ENCODE data around the gene PDCD6IP.
"Not testable (repeated sequence)": the region's sequence is repeated elsewhere in the genome, so short reads cannot be mapped to it uniquely, and the experiment has no call there.

The PDCD6IP gene, protein sequence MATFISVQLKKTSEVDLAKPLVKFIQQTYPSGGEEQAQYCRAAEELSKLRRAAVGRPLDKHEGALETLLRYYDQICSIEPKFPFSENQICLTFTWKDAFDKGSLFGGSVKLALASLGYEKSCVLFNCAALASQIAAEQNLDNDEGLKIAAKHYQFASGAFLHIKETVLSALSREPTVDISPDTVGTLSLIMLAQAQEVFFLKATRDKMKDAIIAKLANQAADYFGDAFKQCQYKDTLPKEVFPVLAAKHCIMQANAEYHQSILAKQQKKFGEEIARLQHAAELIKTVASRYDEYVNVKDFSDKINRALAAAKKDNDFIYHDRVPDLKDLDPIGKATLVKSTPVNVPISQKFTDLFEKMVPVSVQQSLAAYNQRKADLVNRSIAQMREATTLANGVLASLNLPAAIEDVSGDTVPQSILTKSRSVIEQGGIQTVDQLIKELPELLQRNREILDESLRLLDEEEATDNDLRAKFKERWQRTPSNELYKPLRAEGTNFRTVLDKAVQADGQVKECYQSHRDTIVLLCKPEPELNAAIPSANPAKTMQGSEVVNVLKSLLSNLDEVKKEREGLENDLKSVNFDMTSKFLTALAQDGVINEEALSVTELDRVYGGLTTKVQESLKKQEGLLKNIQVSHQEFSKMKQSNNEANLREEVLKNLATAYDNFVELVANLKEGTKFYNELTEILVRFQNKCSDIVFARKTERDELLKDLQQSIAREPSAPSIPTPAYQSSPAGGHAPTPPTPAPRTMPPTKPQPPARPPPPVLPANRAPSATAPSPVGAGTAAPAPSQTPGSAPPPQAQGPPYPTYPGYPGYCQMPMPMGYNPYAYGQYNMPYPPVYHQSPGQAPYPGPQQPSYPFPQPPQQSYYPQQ

DNA sequence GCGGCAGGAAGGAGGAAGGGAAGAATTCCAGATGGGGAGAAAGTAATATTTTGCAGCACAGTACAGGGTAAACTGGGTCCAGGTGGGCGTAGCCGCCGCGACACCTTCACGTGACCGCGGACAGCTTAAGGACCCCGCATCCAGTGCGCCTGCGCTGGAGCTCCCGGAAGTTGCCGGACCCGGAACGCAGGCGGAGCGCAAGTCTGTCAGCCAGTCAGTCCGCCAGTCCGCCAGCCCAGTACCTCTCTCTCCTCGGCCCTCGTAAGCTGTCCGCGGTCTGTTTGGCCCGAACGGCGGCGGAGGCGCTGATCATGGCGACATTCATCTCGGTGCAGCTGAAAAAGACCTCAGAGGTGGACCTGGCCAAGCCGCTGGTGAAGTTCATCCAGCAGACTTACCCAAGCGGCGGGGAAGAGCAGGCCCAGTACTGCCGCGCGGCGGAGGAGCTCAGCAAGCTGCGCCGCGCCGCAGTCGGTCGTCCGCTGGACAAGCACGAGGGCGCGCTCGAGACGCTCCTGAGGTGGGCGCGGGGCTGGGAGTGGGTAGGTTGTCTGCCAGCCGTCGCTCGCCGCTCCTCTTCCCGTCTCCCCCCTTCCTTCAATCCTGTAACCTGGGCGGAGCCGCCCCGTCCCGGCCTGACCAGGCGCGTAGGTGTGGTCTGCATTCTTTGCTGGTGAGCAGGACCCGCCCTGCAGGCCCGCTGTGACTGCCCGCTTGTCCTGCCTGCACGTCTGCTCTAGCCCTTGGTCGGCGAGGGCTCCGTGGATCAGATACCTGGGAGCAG, at the start of gene PDCD6IP:
TSS of gene PDCD6IP (plus strand) at position 213 of the 784 bp plus-strand sequence. CDS start at position 312, 99 bp downstream.
- DNase-seq (ENCODE audit: low read depth): peak; percentile 86

DNA sequence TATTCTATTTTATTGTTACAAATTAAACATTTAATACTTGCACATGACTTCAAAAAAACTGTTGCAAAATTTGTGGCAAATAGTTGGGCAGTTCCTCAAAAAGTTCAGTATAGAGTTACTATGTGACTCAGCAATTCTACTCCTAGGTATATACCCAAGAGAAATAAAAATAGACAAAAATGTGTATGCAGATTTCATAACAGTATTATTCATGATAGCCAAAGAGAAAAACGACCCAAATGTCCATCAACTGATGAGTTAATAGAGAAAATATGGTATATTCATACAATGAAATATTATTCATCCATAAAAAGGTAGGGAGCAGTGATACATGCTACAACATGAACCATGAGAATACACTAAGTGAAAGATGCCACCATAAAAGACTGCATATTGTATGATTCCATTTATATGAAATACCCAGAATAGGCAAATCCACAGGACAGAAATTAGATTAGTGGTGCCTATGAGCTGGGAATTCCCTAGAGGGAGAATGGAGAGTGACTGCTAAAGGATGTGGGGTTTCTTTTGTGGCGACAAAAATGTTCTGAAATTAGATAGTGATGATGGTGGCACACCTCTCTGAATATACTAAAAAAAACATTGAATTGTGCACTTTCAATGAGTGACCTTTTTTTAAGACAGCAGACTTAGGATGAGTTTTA, 48.8 kb upstream of the PDCD6IP start:
- no peak for DNase-seq (ENCODE audit: low read depth)

DNA sequence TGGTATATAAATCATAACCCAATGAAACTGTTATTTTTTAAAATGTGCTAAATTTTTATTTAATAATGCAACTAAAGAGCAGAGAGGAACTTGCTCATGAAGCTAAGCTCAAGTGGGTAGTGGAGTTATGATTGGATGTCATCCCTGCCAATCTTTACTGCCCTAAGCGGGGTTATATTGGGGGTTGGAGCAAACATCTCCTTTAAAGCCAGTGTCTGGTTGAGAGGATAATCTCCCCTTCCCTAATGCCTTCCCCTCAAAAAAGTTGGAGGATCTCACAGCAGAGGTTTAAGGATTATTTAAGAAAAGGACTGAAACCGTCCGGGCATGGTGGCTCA, 48.2 kb upstream of the PDCD6IP start:
- no peak for DNase-seq (ENCODE audit: low read depth)

GRCh38 chr3:33751336-33751735, 47.1 kb upstream of the PDCD6IP start:
- DNase-seq (ENCODE audit: low read depth): no peak

DNA sequence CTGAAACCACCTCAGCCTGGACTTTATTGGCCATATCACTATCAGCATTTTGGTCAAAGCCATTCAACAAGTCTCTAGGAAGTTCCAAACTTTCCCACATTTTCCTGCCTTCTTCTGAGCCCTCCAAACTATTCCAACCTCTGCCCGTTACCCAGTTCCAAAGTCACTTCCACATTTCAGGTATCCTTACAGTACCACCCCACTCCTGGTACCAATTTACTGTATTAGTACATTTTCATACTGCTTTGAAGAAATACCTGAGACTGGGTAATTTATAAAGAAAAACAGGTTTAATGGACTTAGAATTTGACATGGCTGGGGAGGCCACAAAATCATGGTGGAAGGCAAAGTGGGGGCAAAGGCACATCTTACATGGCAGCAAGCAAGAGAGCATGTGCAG, 44.0 kb upstream of the PDCD6IP start:
- not testable (repeated sequence) for DNase-seq (ENCODE audit: low read depth)

DNA sequence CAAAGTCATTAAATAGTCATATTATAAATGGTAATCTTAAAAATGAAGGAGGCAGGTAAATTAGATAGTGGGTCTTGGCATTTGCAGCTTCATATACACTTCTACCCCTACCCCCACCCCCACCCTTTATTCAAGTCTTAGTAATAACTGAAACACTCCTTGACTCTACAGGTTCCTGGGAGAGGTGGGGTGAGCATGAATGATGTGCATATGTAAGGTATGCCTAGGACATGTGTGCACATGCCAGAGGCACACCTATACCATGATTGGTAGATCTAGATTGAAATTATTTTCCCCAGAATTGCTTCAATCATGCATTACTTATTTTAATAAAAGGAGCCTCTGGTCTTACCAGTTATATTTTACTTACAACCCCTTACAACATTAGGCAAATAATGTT, 40.1 kb upstream of the PDCD6IP start:
- DNase-seq (ENCODE audit: low read depth): no peak

DNA sequence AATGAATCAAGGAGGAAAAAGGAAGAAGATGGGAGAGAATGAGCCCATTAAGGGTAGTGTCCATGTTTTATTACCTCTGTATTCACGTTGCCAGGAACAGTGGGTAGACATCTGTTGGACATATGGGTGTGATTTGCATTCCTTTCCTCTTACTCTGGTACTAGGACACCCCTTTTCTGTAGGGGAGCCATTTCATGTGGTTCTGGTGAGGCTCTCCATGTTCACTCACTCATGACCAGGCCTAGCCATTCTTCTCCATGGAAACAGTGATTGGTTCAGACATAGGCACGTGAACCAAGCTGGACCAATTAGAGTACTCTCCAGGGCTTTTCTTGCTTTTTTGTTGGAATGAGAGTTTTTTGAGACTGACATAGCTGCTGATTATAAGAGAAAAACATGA, 39.6 kb upstream of the PDCD6IP start:
- DNase-seq (ENCODE audit: low read depth): no peak

DNA sequence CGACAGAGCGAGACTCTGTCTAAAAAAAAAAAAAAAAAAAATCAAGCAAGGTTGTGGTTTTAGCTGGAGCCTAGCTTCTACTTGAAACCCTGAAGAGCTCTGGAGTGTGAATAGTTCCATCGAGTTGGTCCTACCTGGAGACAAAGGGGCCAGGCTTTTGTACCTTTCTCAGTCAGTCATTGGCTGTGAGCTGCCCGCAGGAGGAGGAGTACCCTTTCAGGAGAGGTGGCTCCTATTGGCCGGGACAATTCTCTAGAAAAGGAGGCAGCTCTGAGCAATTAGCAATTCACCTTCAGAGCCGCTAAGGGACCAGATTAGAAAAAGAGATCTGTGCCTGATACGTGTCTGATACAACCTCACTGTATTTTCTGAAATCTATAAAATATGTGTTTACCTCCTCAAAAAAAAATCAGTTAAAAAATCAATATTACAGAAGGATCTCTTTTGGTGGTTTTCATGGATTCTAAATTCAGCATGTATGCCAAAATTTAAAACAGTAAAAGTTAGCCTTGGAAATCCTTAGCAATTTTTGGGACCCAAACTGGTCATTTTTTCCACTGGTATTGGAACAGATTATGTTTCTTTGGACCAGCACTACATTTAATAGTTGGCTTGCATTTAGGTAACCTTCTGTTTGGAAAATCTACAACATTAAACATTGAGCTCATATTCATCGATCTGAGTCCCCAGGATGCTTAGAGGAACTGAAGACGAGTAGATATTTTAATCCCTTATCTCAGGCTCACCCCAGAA, 29.7 kb upstream of the PDCD6IP start:
- no peak for DNase-seq (ENCODE audit: low read depth)

DNA sequence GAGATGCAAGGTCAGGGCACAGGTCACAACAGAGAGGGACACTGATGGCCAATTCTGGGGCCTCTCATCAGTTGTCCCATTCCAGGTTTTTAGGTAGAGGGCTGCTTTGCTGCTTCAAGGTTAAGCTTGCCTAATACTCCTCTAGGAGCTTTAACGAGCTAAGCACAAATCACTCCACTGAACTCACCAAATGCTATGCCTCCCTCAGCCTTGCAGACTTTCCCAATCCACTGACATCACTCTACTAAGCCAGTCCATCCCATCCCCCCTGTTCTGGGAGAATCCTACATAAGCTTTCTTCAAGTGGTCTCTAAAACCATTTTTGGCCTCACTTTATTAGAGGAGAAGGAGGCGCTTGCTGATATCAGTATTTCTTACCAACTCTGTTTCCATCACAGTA, 24.8 kb upstream of the PDCD6IP start:
- no peak for DNase-seq (ENCODE audit: low read depth)

GRCh38 chr3:33775363-33775762, 23.1 kb upstream of the PDCD6IP start:
- no peak for DNase-seq (ENCODE audit: low read depth)

DNA sequence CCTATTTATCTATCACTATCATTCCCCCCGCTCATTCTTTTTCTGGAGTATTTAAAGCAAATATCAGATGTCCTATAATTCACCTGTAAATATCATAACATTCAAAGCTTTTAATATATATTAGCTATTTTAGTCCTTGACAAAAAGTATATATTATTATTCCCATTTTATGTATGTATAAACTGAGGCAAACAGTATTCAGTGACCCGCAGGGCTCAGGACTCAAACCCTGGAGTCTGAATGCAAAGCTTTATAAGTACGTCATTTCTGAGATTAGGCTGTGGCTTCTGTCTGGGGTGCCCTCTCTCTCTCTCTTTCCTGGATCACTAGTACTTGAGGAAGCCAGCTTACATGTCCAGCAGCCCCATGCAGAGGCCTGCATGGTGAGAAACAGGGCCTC, 20.4 kb upstream of the PDCD6IP start:
- no peak for DNase-seq (ENCODE audit: low read depth)

- DNase-seq (ENCODE audit: low read depth): no peak
Measured at GRCh38 chr3:33779751-33780150, 18.7 kb upstream of the PDCD6IP start.

GRCh38 chr3:33781413-33781812, 17.0 kb upstream of the PDCD6IP start:
- DNase-seq (ENCODE audit: low read depth): not testable (repeated sequence)

DNA sequence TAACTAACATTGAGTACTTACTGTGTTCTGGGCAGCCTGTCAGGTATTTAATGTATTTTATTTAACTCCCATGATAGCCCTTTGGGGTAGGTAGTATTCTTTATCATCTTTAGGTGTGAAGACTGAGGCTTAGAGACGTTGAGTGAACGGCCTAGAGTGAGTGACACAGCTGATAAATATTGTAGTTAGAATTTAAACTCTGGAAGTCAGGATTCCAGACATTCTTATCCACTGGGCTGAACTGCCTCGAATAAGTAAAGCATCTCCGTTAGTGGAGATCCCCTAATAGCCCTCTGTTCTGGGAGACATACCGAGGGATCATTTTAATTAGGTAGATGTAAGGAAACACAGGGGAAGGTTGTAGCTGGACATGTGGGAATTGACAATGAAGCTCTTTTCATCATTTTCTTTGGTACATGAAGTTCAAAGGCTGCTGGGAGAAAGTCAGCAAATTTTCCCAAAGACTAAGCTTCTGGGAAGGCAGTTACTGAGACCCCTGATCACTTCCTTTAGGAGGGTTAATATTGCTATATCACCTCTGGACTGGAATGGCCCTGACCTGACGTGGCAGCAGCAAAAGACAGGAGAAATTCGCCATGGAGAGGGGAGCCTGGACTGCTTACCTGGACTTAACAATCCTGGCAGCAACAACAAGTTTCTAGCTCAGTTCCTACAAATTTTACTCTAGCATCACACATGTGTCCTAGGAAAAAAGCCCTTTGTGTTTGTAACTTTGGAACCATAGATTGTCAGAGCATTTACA, 11.7 kb upstream of the PDCD6IP start:
- no peak for DNase-seq (ENCODE audit: low read depth)

- DNase-seq (ENCODE audit: low read depth): peak; percentile 41
Measured at GRCh38 chr3:33787328-33788009, 11.0 kb upstream of the PDCD6IP start.

GRCh38 chr3:33789183-33789954, 9.1 kb upstream of the PDCD6IP start:
- no peak for DNase-seq (ENCODE audit: low read depth)

GRCh38 chr3:33790091-33790490, 8.3 kb upstream of the PDCD6IP start:
- DNase-seq (ENCODE audit: low read depth): no peak

- DNase-seq (ENCODE audit: low read depth): no peak
Measured at GRCh38 chr3:33791477-33792166, 6.8 kb upstream of the PDCD6IP start.

All from activated T-cell treated with anti-CD3 and anti-CD28 coated beads for 24 hours (primary cell).